Type B pancreatic cell (in vitro differentiated cells): ENCODE measurements around the gene EEF2. TPM values are rescaled to one million over a fixed set of nuclear protein-coding genes. Genes with fewer than 3 reads are reported as not detected.

ENCODE experiments used
- DNase-seq: peaks from one replicate; pipeline ENCODE4 v3.0.0; 2021; ENCODE audit warnings: mixed read lengths; ENCODE audit not compliant: unreplicated experiment; ENCODE audit errors: extremely low spot score
- H3K27ac Mint-ChIP-seq: 2 replicates; pipeline ENCODE4 v1.8.0; 2021; ENCODE audit warnings: mild to moderate bottlenecking, mixed read lengths
- H3K27me3 Mint-ChIP-seq: 2 replicates; pipeline ENCODE4 v1.8.0; 2021; ENCODE audit warnings: mixed read lengths
- H3K36me3 Mint-ChIP-seq: 2 replicates; pipeline ENCODE4 v1.8.0; 2021; ENCODE audit warnings: mixed read lengths
- H3K4me1 Mint-ChIP-seq: one replicate; pipeline ENCODE4 v1.8.0; 2021; ENCODE audit warnings: mixed read lengths; ENCODE audit not compliant: unreplicated experiment
- H3K4me3 Mint-ChIP-seq: 2 replicates; pipeline ENCODE4 v1.8.0; 2021; ENCODE audit warnings: mild to moderate bottlenecking, mixed read lengths
- H3K9me3 Mint-ChIP-seq: 2 replicates; pipeline ENCODE4 v1.8.0; 2021; ENCODE audit warnings: mixed read lengths
- total RNA-seq: library from RNA; stranded (reverse); gene quantifications from 2 replicates; pipeline ENCODE4 v1.2.1, GENCODE V29; 2021; ENCODE audit warnings: low replicate concordance
- TF ChIP-seq, protein P1 (sequence below): fragments of 200-600 bp; sonication (generic); conservative IDR thresholded peaks from 2 replicates; pipeline ENCODE4 v1.5.0; 2021; ENCODE audit warnings: antibody characterized with exemption, mild to moderate bottlenecking

Gene EEF2
- total RNA-seq, 1 donor from 2014 or later, result 2,929 TPM

DNA sequence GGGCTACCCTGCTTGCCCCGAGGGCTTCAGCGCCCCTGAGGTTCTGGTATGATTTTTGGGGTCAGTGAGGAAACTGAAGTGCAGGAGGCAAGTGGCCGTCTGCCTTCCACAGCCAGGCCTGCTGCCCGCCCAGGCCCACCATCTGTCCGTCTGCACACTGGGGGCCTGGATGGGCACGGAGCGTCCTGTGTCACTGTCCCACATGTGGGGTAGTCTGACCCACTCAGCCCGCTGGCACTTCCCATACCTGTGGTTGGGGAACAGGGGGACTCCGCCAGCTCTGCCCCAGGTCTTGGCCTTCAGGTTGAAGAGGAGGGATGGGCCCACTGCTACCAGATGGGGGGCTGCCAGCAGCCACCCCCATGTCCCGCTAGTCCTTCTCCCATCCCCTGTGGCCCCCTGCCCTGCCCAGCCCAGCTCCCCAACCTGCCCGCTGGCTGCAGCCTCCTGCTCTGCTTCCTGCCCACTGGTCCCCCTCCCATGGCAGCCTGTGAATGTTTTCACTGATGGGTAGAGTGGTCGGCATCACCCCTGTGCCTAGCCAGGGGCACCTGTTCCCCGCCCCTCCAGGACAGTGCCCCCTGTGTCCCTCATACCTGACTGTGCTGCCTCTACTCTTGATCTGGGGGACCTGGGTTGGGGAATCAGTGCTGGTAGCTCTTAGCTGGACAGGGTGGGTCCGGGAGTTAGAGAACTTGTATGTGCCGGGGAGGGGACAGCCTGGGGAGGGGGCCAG lies 31.8 kb upstream of the EEF2 start:
- TF ChIP-seq, protein P1, sequence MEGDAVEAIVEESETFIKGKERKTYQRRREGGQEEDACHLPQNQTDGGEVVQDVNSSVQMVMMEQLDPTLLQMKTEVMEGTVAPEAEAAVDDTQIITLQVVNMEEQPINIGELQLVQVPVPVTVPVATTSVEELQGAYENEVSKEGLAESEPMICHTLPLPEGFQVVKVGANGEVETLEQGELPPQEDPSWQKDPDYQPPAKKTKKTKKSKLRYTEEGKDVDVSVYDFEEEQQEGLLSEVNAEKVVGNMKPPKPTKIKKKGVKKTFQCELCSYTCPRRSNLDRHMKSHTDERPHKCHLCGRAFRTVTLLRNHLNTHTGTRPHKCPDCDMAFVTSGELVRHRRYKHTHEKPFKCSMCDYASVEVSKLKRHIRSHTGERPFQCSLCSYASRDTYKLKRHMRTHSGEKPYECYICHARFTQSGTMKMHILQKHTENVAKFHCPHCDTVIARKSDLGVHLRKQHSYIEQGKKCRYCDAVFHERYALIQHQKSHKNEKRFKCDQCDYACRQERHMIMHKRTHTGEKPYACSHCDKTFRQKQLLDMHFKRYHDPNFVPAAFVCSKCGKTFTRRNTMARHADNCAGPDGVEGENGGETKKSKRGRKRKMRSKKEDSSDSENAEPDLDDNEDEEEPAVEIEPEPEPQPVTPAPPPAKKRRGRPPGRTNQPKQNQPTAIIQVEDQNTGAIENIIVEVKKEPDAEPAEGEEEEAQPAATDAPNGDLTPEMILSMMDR, result no peak
- no peaks in the 10 kb centered on the region for H3K27me3 Mint-ChIP-seq
- no peaks in the 10 kb centered on the region for H3K9me3 Mint-ChIP-seq
- no peak overlapping the region for H3K4me3 Mint-ChIP-seq
- no peak overlapping the region for H3K27ac Mint-ChIP-seq
- peaks cover 4% of the 10 kb centered on the region for H3K4me1 Mint-ChIP-seq
- H3K36me3 Mint-ChIP-seq, result peaks cover 3% of the 10 kb centered on the region
- no peak for DNase-seq

DNA sequence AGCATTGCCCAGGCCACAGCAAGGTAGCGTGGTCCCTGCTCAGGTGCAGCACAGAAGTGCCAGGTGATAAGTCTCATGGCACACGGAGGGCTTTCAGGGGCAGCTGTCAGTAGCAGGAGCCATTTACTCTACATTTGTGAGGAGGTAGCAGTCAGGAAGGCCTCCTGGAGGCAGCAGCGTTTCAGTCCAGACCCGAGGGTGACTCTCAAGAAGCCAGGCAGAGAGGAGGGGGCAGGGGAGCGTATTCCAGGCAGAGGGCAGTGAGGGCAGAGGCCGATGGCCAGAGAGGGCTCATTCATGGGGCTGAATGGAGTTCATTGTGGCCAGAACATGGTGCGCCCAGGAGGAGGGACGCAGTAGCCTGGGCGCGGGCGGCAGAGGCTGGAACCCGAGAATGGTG lies 31.2 kb upstream of the EEF2 start:
- DNase-seq, result no peak
- Mint-ChIP-seq H3K4me1 (peaks cover 4% of the 10 kb centered on the region), H3K4me3 (no peak overlapping the region), H3K36me3 (no peaks in the 10 kb centered on the region), H3K9me3 (no peaks in the 10 kb centered on the region), H3K27ac (peak overlapping the region; percentile 48), H3K27me3 (no peaks in the 10 kb centered on the region)
- TF ChIP-seq, protein P1, result no peak

DNA sequence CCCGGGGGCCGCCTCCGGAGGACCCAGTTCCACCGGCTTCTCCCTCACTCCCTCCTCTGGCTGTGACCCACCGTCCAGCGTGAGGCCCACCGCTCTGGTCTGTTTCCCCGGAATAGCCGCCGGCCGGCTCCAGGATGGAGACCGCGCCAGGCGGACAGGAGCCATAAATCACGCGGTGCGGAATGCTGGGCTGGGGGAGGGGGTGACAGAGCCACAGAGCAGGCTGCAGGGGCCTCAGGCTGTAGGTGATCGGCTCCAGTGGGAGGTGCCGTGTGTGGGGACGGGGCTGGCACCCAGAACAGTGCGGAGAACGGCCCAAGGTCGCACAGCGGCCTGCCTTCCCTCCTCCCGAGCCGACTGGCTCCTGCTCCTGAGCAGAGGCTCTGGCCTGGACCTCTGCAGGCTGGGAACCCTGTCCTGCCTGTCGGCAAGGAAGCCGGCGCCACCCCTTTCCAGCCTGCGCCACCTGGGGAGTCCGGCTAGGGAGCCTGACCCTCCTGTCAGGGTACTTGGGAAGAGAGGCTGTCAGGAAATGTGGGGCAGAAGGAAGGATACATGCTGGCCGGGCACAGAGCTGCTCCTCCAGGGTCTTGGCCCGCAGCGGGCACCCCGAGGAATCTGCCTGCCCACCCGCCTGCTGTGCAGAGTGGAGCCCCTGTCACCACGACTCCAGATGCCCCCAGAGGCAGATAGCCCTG lies 30.6 kb upstream of the EEF2 start:
- peak overlapping the region; percentile 82 for H3K4me3 Mint-ChIP-seq
- peaks cover 8% of the 10 kb centered on the region for H3K4me1 Mint-ChIP-seq

DNA sequence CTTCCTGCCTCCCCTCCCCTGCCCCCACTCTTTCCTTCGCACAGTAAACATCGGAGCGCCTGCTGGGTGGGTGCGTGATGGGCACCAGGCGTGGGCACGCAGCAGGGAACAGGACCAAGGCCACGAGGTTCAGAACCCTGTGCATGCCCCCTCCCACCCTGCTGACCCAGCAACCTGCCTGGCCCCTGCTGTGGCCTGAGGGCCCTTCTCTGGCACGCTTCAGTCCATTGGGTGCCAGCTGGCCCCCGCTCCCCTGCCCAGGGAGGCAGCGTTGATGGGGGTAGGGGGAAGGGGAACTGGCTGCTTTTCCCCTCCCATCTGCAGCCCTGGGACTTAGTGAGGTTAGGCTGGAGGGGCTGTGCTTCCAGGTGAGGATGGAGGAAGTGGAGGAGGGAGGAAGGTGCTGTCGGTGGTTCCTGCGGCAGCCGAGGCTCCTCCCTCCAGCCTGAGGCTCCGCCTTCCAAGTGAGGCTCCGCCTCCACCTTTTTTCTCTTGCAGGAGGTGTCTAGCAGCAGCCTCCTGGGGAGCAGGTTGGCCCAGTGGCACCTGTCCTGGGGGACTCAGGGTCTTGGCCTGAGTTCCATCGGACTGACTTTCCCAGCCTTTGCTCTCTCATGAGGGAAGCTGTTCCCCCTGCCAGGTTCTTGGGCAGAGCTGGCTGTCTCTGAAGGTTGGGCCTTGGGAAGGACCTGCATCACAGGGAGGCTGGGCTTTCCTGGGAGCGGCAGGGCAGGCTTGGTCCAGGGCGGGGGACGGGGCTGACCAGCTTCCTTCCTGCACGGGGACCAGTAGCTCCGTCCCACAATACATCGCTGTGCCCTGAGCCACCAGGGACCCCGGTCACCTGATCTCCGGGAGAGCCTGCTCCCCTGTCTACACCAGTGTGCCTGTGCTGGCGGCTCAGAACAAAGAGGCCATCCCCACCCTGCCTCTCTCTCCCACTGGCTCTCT lies 29.6 kb upstream of the EEF2 start:
- TF ChIP-seq, protein P1, result no peak
- peak overlapping the region; percentile 82 for H3K4me3 Mint-ChIP-seq
- H3K27me3 Mint-ChIP-seq, result no peaks in the 10 kb centered on the region
- H3K9me3 Mint-ChIP-seq, result no peaks in the 10 kb centered on the region
- H3K36me3 Mint-ChIP-seq, result no peaks in the 10 kb centered on the region
- peak; percentile 70 for DNase-seq
- H3K4me1 Mint-ChIP-seq, result peaks cover 13% of the 10 kb centered on the region
- H3K27ac Mint-ChIP-seq, result peak overlapping the region; percentile 83

More for the DNA sequence above, 30.6 kb upstream of the EEF2 start:
- peak; percentile 83 for DNase-seq
- Mint-ChIP-seq H3K9me3 (no peaks in the 10 kb centered on the region), H3K27ac (peak overlapping the region; percentile 83), H3K36me3 (no peaks in the 10 kb centered on the region), H3K27me3 (no peaks in the 10 kb centered on the region)
- TF ChIP-seq, protein P1, result no peak

DNA sequence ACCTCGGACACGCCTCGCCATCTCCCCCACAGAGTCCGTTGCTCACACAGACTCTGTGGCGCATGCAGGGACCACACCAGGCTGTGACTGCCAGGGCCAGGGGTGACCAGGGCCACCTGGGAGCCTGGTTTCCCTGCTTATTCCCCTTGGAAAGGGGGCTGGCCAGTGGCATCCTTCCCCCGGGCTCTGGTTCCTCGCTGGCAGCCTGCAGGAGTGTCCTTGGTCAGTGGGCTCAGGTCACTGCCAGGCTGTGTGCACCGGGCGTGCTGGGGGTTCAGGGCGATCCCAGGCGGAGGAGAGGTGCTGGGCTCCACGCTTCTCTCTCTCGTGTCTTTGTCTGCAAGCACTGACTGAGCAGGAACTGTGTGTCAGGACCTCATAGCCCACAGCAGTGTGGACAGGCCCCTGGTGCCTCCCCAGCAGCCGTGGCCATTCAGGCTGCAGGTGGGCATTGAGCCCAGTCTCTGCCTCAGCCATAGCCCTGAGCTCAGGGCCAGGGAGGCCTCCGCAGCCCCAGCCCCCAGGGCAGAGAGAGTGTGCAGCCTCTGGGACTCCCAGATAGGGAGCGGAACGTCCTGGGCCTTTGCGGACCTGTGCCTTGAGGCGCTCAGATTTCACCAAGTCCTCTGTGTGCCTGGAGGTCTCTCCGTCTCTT lies 28.8 kb upstream of the EEF2 start:
- no peaks in the 10 kb centered on the region for H3K9me3 Mint-ChIP-seq
- H3K4me1 Mint-ChIP-seq, result peaks cover 21% of the 10 kb centered on the region
- TF ChIP-seq, protein P1, result no peak
- DNase-seq, result no peak
- no peaks in the 10 kb centered on the region for H3K36me3 Mint-ChIP-seq
- no peak overlapping the region for H3K4me3 Mint-ChIP-seq
- no peak overlapping the region for H3K27ac Mint-ChIP-seq
- no peaks in the 10 kb centered on the region for H3K27me3 Mint-ChIP-seq
